Measurements from ENCODE around the gene PCDHGA1.
A peak's percentile ranks its signal among the peaks of the same experiment; 100 is the strongest.

Gene PCDHGA1

DNA sequence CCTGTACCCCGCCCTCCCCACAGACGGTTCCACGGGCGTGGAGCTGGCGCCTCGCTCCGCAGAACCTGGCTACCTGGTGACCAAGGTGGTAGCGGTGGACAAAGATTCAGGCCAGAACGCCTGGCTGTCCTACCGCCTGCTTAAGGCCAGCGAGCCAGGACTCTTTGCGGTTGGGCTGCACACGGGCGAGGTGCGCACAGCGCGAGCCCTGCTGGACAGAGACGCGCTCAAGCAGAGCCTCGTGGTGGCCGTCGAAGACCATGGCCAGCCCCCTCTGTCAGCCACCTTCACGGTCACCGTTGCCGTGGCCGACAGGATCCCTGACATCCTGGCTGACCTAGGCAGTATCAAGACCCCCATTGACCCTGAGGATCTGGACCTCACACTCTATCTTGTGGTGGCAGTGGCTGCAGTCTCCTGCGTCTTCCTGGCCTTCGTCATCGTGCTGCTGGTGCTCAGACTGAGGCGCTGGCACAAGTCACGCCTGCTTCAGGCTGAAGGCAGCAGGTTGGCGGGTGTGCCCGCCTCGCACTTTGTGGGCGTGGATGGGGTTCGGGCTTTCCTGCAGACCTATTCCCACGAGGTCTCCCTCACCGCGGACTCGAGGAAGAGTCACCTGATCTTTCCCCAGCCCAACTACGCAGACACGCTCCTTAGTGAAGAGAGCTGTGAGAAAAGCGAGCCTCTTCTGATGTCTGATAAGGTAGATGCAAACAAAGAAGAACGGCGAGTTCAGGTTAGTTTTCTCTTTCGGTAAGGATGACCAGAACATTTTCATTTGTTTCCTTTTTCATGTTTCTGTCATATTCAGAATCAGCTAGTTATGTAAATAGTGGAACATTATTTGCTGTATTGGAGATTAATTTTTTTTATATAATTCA lies 35.9 kb downstream of the PCDHGA1 start:
- no peaks in the 10 kb centered on the region for H4K20me1 ChIP-seq (ENCODE audit: insufficient read depth)
- H2AFZ ChIP-seq (ENCODE audit: low read depth): no peak overlapping the region
- no peak overlapping the region for H3K4me3 ChIP-seq (IDR thresholded peaks at IDR 0.05; ENCODE audit: insufficient read depth, low read depth, low read length)
- H3K27me3 ChIP-seq (ENCODE audit: insufficient read depth, low read depth): no peaks in the 10 kb centered on the region
- H3K79me2 ChIP-seq (ENCODE audit: insufficient read depth, low read depth): no peaks in the 10 kb centered on the region
- TF ChIP-seq, protein P1, sequence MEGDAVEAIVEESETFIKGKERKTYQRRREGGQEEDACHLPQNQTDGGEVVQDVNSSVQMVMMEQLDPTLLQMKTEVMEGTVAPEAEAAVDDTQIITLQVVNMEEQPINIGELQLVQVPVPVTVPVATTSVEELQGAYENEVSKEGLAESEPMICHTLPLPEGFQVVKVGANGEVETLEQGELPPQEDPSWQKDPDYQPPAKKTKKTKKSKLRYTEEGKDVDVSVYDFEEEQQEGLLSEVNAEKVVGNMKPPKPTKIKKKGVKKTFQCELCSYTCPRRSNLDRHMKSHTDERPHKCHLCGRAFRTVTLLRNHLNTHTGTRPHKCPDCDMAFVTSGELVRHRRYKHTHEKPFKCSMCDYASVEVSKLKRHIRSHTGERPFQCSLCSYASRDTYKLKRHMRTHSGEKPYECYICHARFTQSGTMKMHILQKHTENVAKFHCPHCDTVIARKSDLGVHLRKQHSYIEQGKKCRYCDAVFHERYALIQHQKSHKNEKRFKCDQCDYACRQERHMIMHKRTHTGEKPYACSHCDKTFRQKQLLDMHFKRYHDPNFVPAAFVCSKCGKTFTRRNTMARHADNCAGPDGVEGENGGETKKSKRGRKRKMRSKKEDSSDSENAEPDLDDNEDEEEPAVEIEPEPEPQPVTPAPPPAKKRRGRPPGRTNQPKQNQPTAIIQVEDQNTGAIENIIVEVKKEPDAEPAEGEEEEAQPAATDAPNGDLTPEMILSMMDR (conservative IDR thresholded peaks at IDR 0.05; ENCODE audit: low read depth, low read length): no peak
- no peak overlapping the region for H3K4me2 ChIP-seq
- no peaks in the 10 kb centered on the region for H3K4me1 ChIP-seq (ENCODE audit: low read depth, poor library complexity, severe bottlenecking)
- no peak overlapping the region for H3K9ac ChIP-seq
- no peaks in the 10 kb centered on the region for H3K36me3 ChIP-seq (ENCODE audit: insufficient read depth)
- no peak overlapping the region for H3K27ac ChIP-seq

GRCh38 chr5:141369994-141370848 lies 39.9 kb downstream of the PCDHGA1 start, which contains the start of gene PCDHGB3:
Gene PCDHGB3 (plus strand): TSS chr5:141370242. CDS start chr5:141370395, 153 bp downstream.
- no peak within 1 kb of the TSS for H3K9ac ChIP-seq
- H2AFZ ChIP-seq (ENCODE audit: low read depth): peak within 1 kb of the TSS; percentile 76
- H3K27ac ChIP-seq: no peak within 1 kb of the TSS
- H3K4me3 ChIP-seq (IDR thresholded peaks at IDR 0.05; ENCODE audit: insufficient read depth, low read depth, low read length): no peak within 1 kb of the TSS
- H3K27me3 ChIP-seq (ENCODE audit: insufficient read depth, low read depth): no peaks in the 10 kb centered on the region
- H3K36me3 ChIP-seq (ENCODE audit: insufficient read depth): no peaks in the 10 kb centered on the region
- TF ChIP-seq, protein P1 (conservative IDR thresholded peaks at IDR 0.05; ENCODE audit: low read depth, low read length): peak; percentile 37; the same call in 1 of the 2 replicates
- H4K20me1 ChIP-seq (ENCODE audit: insufficient read depth): no peaks in the 10 kb centered on the region
- H3K4me2 ChIP-seq: peak within 1 kb of the TSS; percentile 33; the same call in 1 of the 2 replicates
- H3K79me2 ChIP-seq (ENCODE audit: insufficient read depth, low read depth): no peaks in the 10 kb centered on the region
- no peaks in the 10 kb centered on the region for H3K4me1 ChIP-seq (ENCODE audit: low read depth, poor library complexity, severe bottlenecking)

DNA sequence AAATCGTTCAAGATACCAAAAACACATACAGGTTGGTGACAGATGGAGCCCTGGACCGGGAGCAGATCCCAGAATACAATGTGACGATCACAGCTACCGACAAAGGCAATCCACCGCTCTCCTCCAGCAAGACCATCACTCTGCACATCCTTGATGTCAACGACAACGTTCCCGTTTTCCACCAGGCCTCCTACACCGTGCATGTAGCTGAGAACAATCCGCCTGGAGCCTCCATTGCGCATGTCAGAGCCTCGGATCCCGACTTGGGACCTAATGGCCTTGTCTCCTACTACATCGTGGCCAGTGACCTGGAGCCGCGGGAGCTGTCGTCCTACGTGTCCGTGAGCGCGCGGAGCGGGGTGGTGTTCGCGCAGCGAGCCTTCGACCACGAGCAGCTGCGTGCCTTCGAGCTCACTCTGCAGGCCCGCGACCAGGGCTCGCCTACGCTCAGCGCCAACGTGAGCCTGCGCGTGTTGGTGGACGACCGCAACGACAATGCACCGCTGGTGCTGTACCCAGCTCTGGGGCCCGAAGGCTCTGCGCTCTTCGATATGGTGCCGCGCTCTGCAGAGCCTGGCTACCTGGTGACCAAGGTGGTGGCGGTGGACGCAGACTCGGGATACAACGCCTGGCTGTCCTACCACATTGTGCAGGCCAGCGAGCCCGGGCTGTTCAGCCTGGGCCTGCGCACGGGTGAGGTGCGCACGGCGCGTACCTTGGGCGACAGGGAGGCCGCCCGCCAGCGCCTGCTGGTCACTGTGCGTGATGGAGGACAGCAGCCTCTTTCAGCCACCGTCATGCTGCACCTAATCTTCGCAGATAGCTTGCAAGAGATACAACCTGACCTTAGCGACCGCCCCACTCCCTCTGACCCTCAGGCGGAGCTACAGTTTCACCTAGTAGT lies 41.5 kb downstream of the PCDHGA1 start:
- Histone ChIP-seq H4K20me1 (ENCODE audit: insufficient read depth) (no peaks in the 10 kb centered on the region), H3K9ac (no peak overlapping the region), H3K36me3 (ENCODE audit: insufficient read depth) (no peaks in the 10 kb centered on the region), H3K27me3 (ENCODE audit: insufficient read depth, low read depth) (no peaks in the 10 kb centered on the region), H3K4me3 (IDR thresholded peaks at IDR 0.05; ENCODE audit: insufficient read depth, low read depth, low read length) (no peak overlapping the region), H3K79me2 (ENCODE audit: insufficient read depth, low read depth) (no peaks in the 10 kb centered on the region), H2AFZ (ENCODE audit: low read depth) (no peak overlapping the region), H3K4me1 (ENCODE audit: low read depth, poor library complexity, severe bottlenecking) (no peaks in the 10 kb centered on the region), H3K4me2 (no peak overlapping the region), H3K27ac (no peak overlapping the region)
- TF ChIP-seq, protein P1 (conservative IDR thresholded peaks at IDR 0.05; ENCODE audit: low read depth, low read length): no peak

Measured in KMS-11 (cell line).